Amygdala (tissue), 56 donors: ENCODE results near the gene CCDC87.
"Not testable (repeated sequence)": the region's sequence is repeated elsewhere in the genome, so short reads cannot be mapped to it uniquely, and the experiment has no call there.

Source experiments
- DNase-seq, 56 donors: peaks; one replicate each; lab custom pipeline; 2025; lab: John Stamatoyannopoulos, UW

CCDC87 gene

GRCh38 chr11:66592457-66593302 lies at the start of gene CCDC87, which contains the start of gene CCS:
Gene CCDC87, minus strand, starts transcription at chr11:66593063. Its CDS starts 48 bp downstream, at chr11:66593015.
Gene CCS, plus strand, starts transcription at chr11:66593185. Its CDS starts 77 bp downstream, at chr11:66593262.
- DNase-seq, result peak; percentile 34 to 98 (median 90)

- no peak for DNase-seq
Measured at GRCh38 chr11:66641834-66642233, 49.0 kb upstream of the CCDC87 start.

GRCh38 chr11:66639814-66640340 lies 47.0 kb upstream of the CCDC87 start:
- not testable (repeated sequence) for DNase-seq

- DNase-seq, result peak in 14 of 56 donors; percentile 10 to 65 (median 48)
Measured at GRCh38 chr11:66639066-66639813, 46.4 kb upstream of the CCDC87 start.

- DNase-seq, result peak; percentile 66 to 100 (median 98)
Measured at GRCh38 chr11:66638177-66639065, 45.6 kb upstream of the CCDC87 start, which contains the start of gene RBM4. Gene RBM4, plus strand, starts transcription at chr11:66638703. Its CDS starts 1,009 bp downstream, at chr11:66639712.

GRCh38 chr11:66637557-66638176 lies 44.8 kb upstream of the CCDC87 start:
- DNase-seq, result peak in 1 of 56 donors; percentile 33

- DNase-seq, result no peak
Measured at GRCh38 chr11:66636411-66636810, 43.5 kb upstream of the CCDC87 start.

- no peak for DNase-seq
Measured at GRCh38 chr11:66632952-66633351, 40.1 kb upstream of the CCDC87 start.

- no peak for DNase-seq
Measured at GRCh38 chr11:66631883-66632282, 39.0 kb upstream of the CCDC87 start.

GRCh38 chr11:66629356-66629755 lies 36.5 kb upstream of the CCDC87 start:
- no peak for DNase-seq

GRCh38 chr11:66628061-66628603 lies 35.3 kb upstream of the CCDC87 start:
- no peak for DNase-seq

- peak in 2 of 56 donors; percentile 9 to 24 for DNase-seq
Measured at GRCh38 chr11:66626926-66627325, 34.1 kb upstream of the CCDC87 start.

GRCh38 chr11:66626382-66626781 lies 33.5 kb upstream of the CCDC87 start:
- DNase-seq, result no peak

GRCh38 chr11:66625752-66626149 lies 32.9 kb upstream of the CCDC87 start:
- no peak for DNase-seq

GRCh38 chr11:66625041-66625751 lies 32.3 kb upstream of the CCDC87 start:
- no peak for DNase-seq

GRCh38 chr11:66624450-66624849 lies 31.6 kb upstream of the CCDC87 start:
- DNase-seq, result no peak

- peak in 3 of 56 donors; percentile 15 to 21 (median 19) for DNase-seq
Measured at GRCh38 chr11:66619080-66619554, 26.3 kb upstream of the CCDC87 start.

GRCh38 chr11:66617155-66617834 lies 24.4 kb upstream of the CCDC87 start:
- DNase-seq, result peak in 15 of 56 donors; percentile 34 to 83 (median 69)
